H1 (cell line): Measurements from ENCODE around the gene BLTP2. TPM values are rescaled to one million over a fixed set of nuclear protein-coding genes. Genes with fewer than 3 reads are reported as not detected.
A peak's percentile ranks its signal among the peaks of the same experiment; 100 is the strongest.

ENCODE experiments used
- CTCF ChIA-PET: fragments of 300-600 bp; sonication (Branson Sonifier 250); formaldehyde crosslinking; loops from one replicate; lab custom pipeline; 2021; ENCODE audit not compliant: partially characterized antibody; lab: Charles Lee
- POLR2A ChIA-PET: fragments of 300-600 bp; sonication (Branson Sonifier 250); formaldehyde crosslinking; loops from one replicate; lab custom pipeline; 2021; ENCODE audit warnings: inconsistent platforms; ENCODE audit not compliant: partially characterized antibody; lab: Charles Lee
- DNase-seq, 2 experiments: peaks; one replicate each; pipeline versions ENCODE4 v3.0.0 to v3.0.0-alpha.2; 2010 to 2022; ENCODE audit warnings: low spot score in 2 of 2, low read depth in 1 of 2, mixed read lengths in 1 of 2
- FAIRE-seq: peaks from 2 replicates; lab custom pipeline; 2011; peaks lifted over from hg19 to GRCh38; lab: Jason Lieb, UNC
- H2AFZ ChIP-seq: 2 replicates; pipeline ENCODE4 v1.8.1; 2012; ENCODE audit warnings: low read length, inconsistent platforms
- H2AK5ac ChIP-seq: 2 replicates; pipeline ENCODE4 v1.6.1; 2013; ENCODE audit warnings: low read depth, low read length
- H2BK120ac ChIP-seq: replicated peaks from 2 replicates; pipeline ENCODE3; 2013; ENCODE audit warnings: low read depth, low read length, inconsistent platforms
- H2BK12ac ChIP-seq: 2 replicates; pipeline ENCODE4 v1.6.1; 2013; ENCODE audit warnings: low read depth, low read length
- H2BK15ac ChIP-seq: 2 replicates; pipeline ENCODE4 v1.6.1; 2013; ENCODE audit warnings: low read length
- H2BK20ac ChIP-seq: 2 replicates; pipeline ENCODE4 v1.6.1; 2013; ENCODE audit warnings: low read length
- H2BK5ac ChIP-seq: 2 replicates; pipeline ENCODE4 v1.6.1; 2013; ENCODE audit warnings: low read depth, low read length
- H3K14ac ChIP-seq: 2 replicates; pipeline ENCODE4 v1.6.1; 2013; ENCODE audit warnings: inconsistent platforms; ENCODE audit not compliant: insufficient read length
- H3K18ac ChIP-seq: 2 replicates; pipeline ENCODE4 v1.6.1; 2013; ENCODE audit warnings: low read length; ENCODE audit errors: extremely low read depth
- H3K23ac ChIP-seq: 2 replicates; pipeline ENCODE4 v1.6.1; 2013; ENCODE audit warnings: inconsistent platforms; ENCODE audit not compliant: insufficient read length
- H3K23me2 ChIP-seq: 2 replicates; pipeline ENCODE4 v1.6.1; 2013; ENCODE audit warnings: low read depth, low read length
- H3K27ac ChIP-seq: 2 replicates; pipeline ENCODE4 v1.6.1; 2011; ENCODE audit warnings: low read depth, low read length, inconsistent platforms
- H3K27me3 ChIP-seq, 4 experiments: replicated peaks in 1 of 4; 1 replicate in 1 of 4; 2 replicates in 3 of 4; pipeline versions ENCODE4 v1.6.1 to v1.8.1; 2011 to 2013; ENCODE audit warnings: low read length in 3 of 4, mild to moderate bottlenecking in 3 of 4, inconsistent platforms in 2 of 4, mixed read lengths in 2 of 4, moderate library complexity in 1 of 4; ENCODE audit not compliant: control insufficient read depth in 3 of 4, insufficient read depth in 3 of 4; ENCODE audit errors: extremely low read depth in 1 of 4
- H3K36me3 ChIP-seq, 4 experiments: 2 replicates each; pipeline versions ENCODE4 v1.6.1 to v1.8.1; 2011 to 2013; ENCODE audit warnings: mild to moderate bottlenecking in 4 of 4, low read length in 3 of 4, moderate library complexity in 2 of 4, control low read depth in 1 of 4, inconsistent platforms in 1 of 4; ENCODE audit not compliant: insufficient read depth in 4 of 4, control insufficient read depth in 2 of 4
- H3K4ac ChIP-seq: replicated peaks from 2 replicates; pipeline ENCODE3; 2013; ENCODE audit warnings: low read length, low read depth, mixed read lengths, inconsistent platforms; ENCODE audit not compliant: insufficient read length
- H3K4me1 ChIP-seq, 4 experiments: replicated peaks in 1 of 4; 1 replicate in 1 of 4; 2 replicates in 3 of 4; pipeline versions ENCODE4 v1.6.1 to v1.8.1; 2011 to 2013; ENCODE audit warnings: low read length in 3 of 4, inconsistent platforms in 2 of 4, mixed read lengths in 1 of 4; ENCODE audit not compliant: insufficient read depth in 4 of 4, control insufficient read depth in 3 of 4
- H3K4me2 ChIP-seq, 2 experiments: 2 replicates each; pipeline versions ENCODE4 v1.6.1 to v1.8.1; 2011 to 2013; ENCODE audit warnings: low read depth in 2 of 2, low read length in 2 of 2, control low read depth in 1 of 2, inconsistent platforms in 1 of 2, mild to moderate bottlenecking in 1 of 2; ENCODE audit not compliant: insufficient read depth in 1 of 2
- H3K4me3 ChIP-seq, 4 experiments: fragments of 200-600, 300-600 bp in 1 of 4; sonication (generic), shearing (Covaris generic), sonication (Bioruptor Twin) in 1 of 4; 2 replicates each; pipeline versions ENCODE4 v1.5.1 to v1.8.1; 2011 to 2016; ENCODE audit warnings: low read length in 4 of 4, low read depth in 3 of 4, control low read depth in 2 of 4, inconsistent platforms in 2 of 4, mild to moderate bottlenecking in 2 of 4, mixed read lengths in 1 of 4, moderate library complexity in 1 of 4; ENCODE audit not compliant: insufficient read depth in 2 of 4; ENCODE audit errors: extremely low read depth in 1 of 4
- H3K56ac ChIP-seq: replicated peaks from 2 replicates; pipeline ENCODE3; 2013; ENCODE audit warnings: low read depth, mild to moderate bottlenecking, mixed read lengths, low read length, inconsistent platforms; ENCODE audit not compliant: insufficient read length
- H3K79me1 ChIP-seq: 2 replicates; pipeline ENCODE4 v1.6.1; 2013; ENCODE audit warnings: low read depth, low read length, control low read depth
- H3K79me2 ChIP-seq, 2 experiments: 2 replicates each; pipeline versions ENCODE4 v1.6.1 to v1.8.1; 2012 to 2013; ENCODE audit warnings: low read length in 2 of 2, mild to moderate bottlenecking in 2 of 2, inconsistent platforms in 1 of 2; ENCODE audit not compliant: insufficient read depth in 2 of 2, control insufficient read depth in 1 of 2
- H3K9ac ChIP-seq, 4 experiments: replicated peaks in 1 of 4; 1 replicate in 1 of 4; 2 replicates in 3 of 4; pipeline versions ENCODE4 v1.6.1 to v1.8.1; 2011 to 2013; ENCODE audit warnings: low read depth in 3 of 4, low read length in 3 of 4, control low read depth in 2 of 4, mild to moderate bottlenecking in 2 of 4, moderate library complexity in 2 of 4, inconsistent platforms in 1 of 4; ENCODE audit errors: extremely low read depth in 1 of 4
- H3K9me3 ChIP-seq, 2 experiments: 2 replicates each; pipeline versions ENCODE4 v1.6.1 to v1.8.1; 2012 to 2013; ENCODE audit warnings: mild to moderate bottlenecking in 2 of 2, moderate library complexity in 2 of 2, control low read depth in 1 of 2, inconsistent platforms in 1 of 2, low read depth in 1 of 2, low read length in 1 of 2, mixed read lengths in 1 of 2; ENCODE audit not compliant: insufficient read depth in 2 of 2
- H4K20me1 ChIP-seq, 2 experiments: replicated peaks in 1 of 2; 2 replicates each; pipeline versions ENCODE3 to v1.8.1; 2011 to 2013; ENCODE audit warnings: inconsistent platforms in 2 of 2, low read length in 2 of 2, mild to moderate bottlenecking in 1 of 2; ENCODE audit not compliant: insufficient read depth in 2 of 2, control insufficient read depth in 1 of 2
- H4K5ac ChIP-seq: 2 replicates; pipeline ENCODE4 v1.6.1; 2013; ENCODE audit warnings: low read length, low read depth, mixed read lengths, inconsistent platforms; ENCODE audit not compliant: insufficient read length
- H4K8ac ChIP-seq: 2 replicates; pipeline ENCODE4 v1.8.0; 2013; ENCODE audit warnings: mild to moderate bottlenecking, moderate library complexity, low read length, inconsistent platforms; ENCODE audit not compliant: insufficient read depth; ENCODE audit errors: extremely low read depth
- H4K91ac ChIP-seq: replicated peaks from 2 replicates; pipeline ENCODE3; 2013; ENCODE audit warnings: low read length, mixed read lengths, inconsistent platforms; ENCODE audit not compliant: insufficient read length
- CBX8 ChIP-seq: fragments of 300-800, 300-1000 bp; sonication (generic); IDR thresholded peaks from 2 replicates; pipeline ENCODE4 v1.7.1; 2016; ENCODE audit warnings: low read depth, low read length, borderline replicate concordance
- EP300 ChIP-seq, 2 experiments: IDR thresholded peaks; 1 replicate in 1 of 2; 2 replicates in 1 of 2; pipeline ENCODE4 v1.6.1; 2011 to 2012; ENCODE audit warnings: low read depth in 2 of 2, low read length in 2 of 2, mild to moderate bottlenecking in 2 of 2, borderline replicate concordance in 1 of 2, inconsistent platforms in 1 of 2, moderate library complexity in 1 of 2
- GABPA ChIP-seq: IDR thresholded peaks from 2 replicates; pipeline ENCODE4 v1.6.1; 2011; ENCODE audit warnings: mild to moderate bottlenecking, low read length, moderate library complexity, borderline replicate concordance; ENCODE audit not compliant: insufficient read depth
- HDAC2 ChIP-seq, 2 experiments: fragments of 300-600 bp in 1 of 2; sonication (generic) in 1 of 2; IDR thresholded peaks; 2 replicates each; pipeline ENCODE4 v1.6.1; 2011 to 2012; ENCODE audit warnings: low read depth in 2 of 2, low read length in 2 of 2, mild to moderate bottlenecking in 2 of 2, moderate library complexity in 2 of 2, borderline replicate concordance in 1 of 2, inconsistent platforms in 1 of 2
- HDAC6 ChIP-seq: IDR thresholded peaks from one replicate; pipeline ENCODE4 v1.7.1; 2012; ENCODE audit warnings: low read depth, mild to moderate bottlenecking, inconsistent platforms, low read length, moderate library complexity
- JUN ChIP-seq: IDR thresholded peaks from 2 replicates; pipeline ENCODE4 v1.6.1; 2011; ENCODE audit warnings: low read depth, mild to moderate bottlenecking, improper control_type of control experiment, low read length
- KDM4A ChIP-seq: IDR thresholded peaks from one replicate; pipeline ENCODE4 v1.7.1; 2012; ENCODE audit warnings: low read depth, mild to moderate bottlenecking, moderate library complexity, low read length, inconsistent platforms; ENCODE audit not compliant: severe bottlenecking
- WGBS, 2 experiments: shearing (Covaris generic) in 1 of 2; methylation state at CpG; one replicate each; pipeline versions ENCODE4 v1.1.6 to v1.1.7; 2013 to 2015; ENCODE audit warnings: low lambda C conversion rate in 2 of 2, mixed read lengths in 2 of 2, inconsistent platforms in 1 of 2, low coverage in 1 of 2, missing lambda C conversion rate in 1 of 2; ENCODE audit not compliant: insufficient replicate concordance in 2 of 2, insufficient coverage in 1 of 2, insufficient read length in 1 of 2; ENCODE audit errors: extremely low coverage in 1 of 2, missing lambda C conversion rate in 1 of 2; 5-methylcytosine and 5-hydroxymethylcytosine counted together
- polyA plus RNA-seq, 7 experiments: library from polyadenylated mRNA; depleted of rRNA in 3 of 7; stranded (reverse) in 5 of 7; unstranded in 2 of 7; fragments of >200 nt in 5 of 7; fragments of 200-250 nt in 2 of 7; gene quantifications; 1 replicate in 5 of 7; 2 replicates in 1 of 7; 4 replicates in 1 of 7; pipeline versions ENCODE4 v1.2.1 to v1.2.3, GENCODE V29; 2011 to 2013; ENCODE audit warnings: missing spikeins in 2 of 7, mixed read lengths in 2 of 7
- total RNA-seq: library from RNA; stranded (reverse); fragmentation: NEBNext Ultra II Directional; extraction: Animal tissue kit (Norgen Biotek cat#: 25700); gene quantifications from 2 replicates; pipeline ENCODE4 v1.2.1, GENCODE V29; 2021
- TF ChIP-seq, protein P1 (sequence below): IDR thresholded peaks from 2 replicates; pipeline ENCODE4 v1.6.1; 2012; ENCODE audit warnings: inconsistent platforms
- TF ChIP-seq, protein P2 (sequence below): IDR thresholded peaks from 2 replicates; pipeline ENCODE4 v1.6.1; 2012; ENCODE audit warnings: low read length, inconsistent platforms

The BLTP2 gene
- total and polyA plus RNA-seq, 2 of the 8 experiments (the other 6 are each of a cell fraction or from before 2014, with no cell fraction given), result 80.9 to 140 TPM

DNA sequence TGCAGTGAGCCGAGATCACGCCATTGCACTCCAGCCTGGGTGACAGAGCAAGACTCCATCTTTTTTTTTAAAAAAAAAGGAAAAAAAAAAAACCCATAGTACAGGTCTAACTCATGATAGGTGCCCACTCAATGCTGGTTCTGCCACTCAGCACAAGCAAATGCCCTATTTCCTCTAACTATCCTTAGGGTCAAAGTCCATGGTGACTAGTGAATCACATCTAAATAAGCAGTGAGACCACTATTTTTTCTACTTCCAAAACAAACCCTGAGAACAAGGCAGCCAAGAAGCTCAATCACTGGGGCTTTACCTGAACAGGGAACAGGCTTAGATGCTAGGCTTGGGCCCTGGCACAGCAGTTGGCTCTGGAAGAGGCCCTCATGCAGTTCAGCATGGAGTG lies 3.4 kb downstream of the BLTP2 start:
- Histone ChIP-seq H3K36me3 (peaks cover 35 to 70% (median 65%) of the 10 kb centered on the region in 4 experiments), H3K14ac (no peak overlapping the region), H2BK12ac (no peak overlapping the region), H4K20me1 (peaks cover 2 to 12% of the 10 kb centered on the region in 2 experiments), H2AFZ (no peak overlapping the region), H3K56ac (no peak overlapping the region), H4K8ac (no peak overlapping the region), H2BK15ac (no peak overlapping the region), H3K18ac (no peak overlapping the region), H3K27ac (no peak overlapping the region), H3K9ac (0 out of 7 replicates have a peak overlapping the region, but pooled peaks of 2 of the 4 experiments have one; percentile 15 to 28), H3K4ac (no peak overlapping the region), H4K91ac (no peak overlapping the region), H4K5ac (no peak overlapping the region), H3K79me2 (peaks cover 3 to 31% of the 10 kb centered on the region in 2 experiments; a peak in 3 of 4 replicates), H3K23me2 (peaks cover 5% of the 10 kb centered on the region; the same call in 1 of the 2 replicates), H3K4me2 (no peak overlapping the region), H2AK5ac (no peak overlapping the region), H3K27me3 (no peaks in the 10 kb centered on the region), H2BK120ac (no peak overlapping the region), H2BK20ac (no peak overlapping the region), H3K9me3 (no peaks in the 10 kb centered on the region), H2BK5ac (no peak overlapping the region), H3K4me3 (no peak overlapping the region), H3K4me1 (0 out of 7 replicates have a peak, but pooled peaks cover 0 to 2% (median under 1%) of the 10 kb centered on the region in 4 experiments), H3K79me1 (peaks cover 4% of the 10 kb centered on the region), H3K23ac (no peak overlapping the region)
- DNase-seq, result no peak
- FAIRE-seq, result no peak
- ChIA-PET CTCF (interaction anchor here (0.8 to 7.9 kb wide), 4 partner anchors 9 to 86 kb away, joined by 3 to 54 read pairs (median 5); no protein-coding TSS in a partner anchor), POLR2A (interaction anchor here (0.8 to 1.3 kb wide), 3 partner anchors 8 to 53 kb away, joined by 3 to 5 read pairs (median 3); no protein-coding TSS in a partner anchor)
- 95% methylated on average over 2 of the region's 2 CpGs; no CpG with 5 or more reads in 1 of the 2 experiments for WGBS, 2 experiments
- TF ChIP-seq CBX8 (no peak), GABPA (no peak), EP300 (IDR thresholded peaks at IDR 0.05; ENCODE audit: borderline replicate concordance in 1 of 2, low read depth in 2 of 2, low read length in 2 of 2) (no peak), JUN (no peak), HDAC6 (no peak), HDAC2 (IDR thresholded peaks at IDR 0.05; ENCODE audit: borderline replicate concordance in 1 of 2, low read depth in 2 of 2, low read length in 2 of 2) (no peak), KDM4A (no peak)
- TF ChIP-seq, protein P1, sequence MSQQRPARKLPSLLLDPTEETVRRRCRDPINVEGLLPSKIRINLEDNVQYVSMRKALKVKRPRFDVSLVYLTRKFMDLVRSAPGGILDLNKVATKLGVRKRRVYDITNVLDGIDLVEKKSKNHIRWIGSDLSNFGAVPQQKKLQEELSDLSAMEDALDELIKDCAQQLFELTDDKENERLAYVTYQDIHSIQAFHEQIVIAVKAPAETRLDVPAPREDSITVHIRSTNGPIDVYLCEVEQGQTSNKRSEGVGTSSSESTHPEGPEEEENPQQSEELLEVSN, result no peak
- TF ChIP-seq, protein P2, sequence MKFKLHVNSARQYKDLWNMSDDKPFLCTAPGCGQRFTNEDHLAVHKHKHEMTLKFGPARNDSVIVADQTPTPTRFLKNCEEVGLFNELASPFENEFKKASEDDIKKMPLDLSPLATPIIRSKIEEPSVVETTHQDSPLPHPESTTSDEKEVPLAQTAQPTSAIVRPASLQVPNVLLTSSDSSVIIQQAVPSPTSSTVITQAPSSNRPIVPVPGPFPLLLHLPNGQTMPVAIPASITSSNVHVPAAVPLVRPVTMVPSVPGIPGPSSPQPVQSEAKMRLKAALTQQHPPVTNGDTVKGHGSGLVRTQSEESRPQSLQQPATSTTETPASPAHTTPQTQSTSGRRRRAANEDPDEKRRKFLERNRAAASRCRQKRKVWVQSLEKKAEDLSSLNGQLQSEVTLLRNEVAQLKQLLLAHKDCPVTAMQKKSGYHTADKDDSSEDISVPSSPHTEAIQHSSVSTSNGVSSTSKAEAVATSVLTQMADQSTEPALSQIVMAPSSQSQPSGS, result no peak
